Loucy (cell line): ENCODE data around the gene UBAC2.

Source experiments
- H2AFZ ChIP-seq: fragments of 200-600 bp; sonication (generic); 2 replicates; pipeline ENCODE4 v1.6.0; 2016; ENCODE audit warnings: antibody characterized with exemption, mild to moderate bottlenecking, low read length, moderate library complexity
- H3F3A ChIP-seq: fragments of 200-600 bp; 2 replicates; pipeline ENCODE4 v1.6.0; 2016; ENCODE audit warnings: antibody characterized with exemption, low read depth, mild to moderate bottlenecking
- H3K27me3 ChIP-seq: fragments of 200-600 bp; sonication (generic); 2 replicates; pipeline ENCODE4 v1.6.1; 2014; ENCODE audit warnings: low read length, mild to moderate bottlenecking; ENCODE audit not compliant: insufficient read depth, poor library complexity, severe bottlenecking
- H3K36me3 ChIP-seq: fragments of 200-600 bp; sonication (generic); 2 replicates; pipeline ENCODE4 v1.6.1; 2016; ENCODE audit warnings: low read length; ENCODE audit not compliant: insufficient read depth
- H3K4me1 ChIP-seq: fragments of 200-600 bp; sonication (generic); 2 replicates; pipeline ENCODE4 v1.5.1; 2014; ENCODE audit warnings: low read length, mild to moderate bottlenecking; ENCODE audit not compliant: insufficient read depth, poor library complexity, severe bottlenecking
- H3K4me2 ChIP-seq: fragments of 200-600 bp; sonication (generic); 2 replicates; pipeline ENCODE4 v1.6.0; 2014; ENCODE audit warnings: antibody characterized with exemption, low read length, low read depth, mild to moderate bottlenecking; ENCODE audit not compliant: poor library complexity, severe bottlenecking
- H3K4me3 ChIP-seq: fragments of 200-600 bp; sonication (generic); 2 replicates; pipeline ENCODE4 v1.5.1; 2014; ENCODE audit warnings: low read length, mild to moderate bottlenecking, mixed read lengths; ENCODE audit not compliant: poor library complexity, severe bottlenecking
- H3K79me2 ChIP-seq: fragments of 200-600 bp; sonication (generic); 2 replicates; pipeline ENCODE4 v1.6.1; 2014; ENCODE audit warnings: low read length; ENCODE audit not compliant: insufficient read depth
- H3K9ac ChIP-seq: fragments of 200-600 bp; sonication (generic); 2 replicates; pipeline ENCODE4 v1.6.0; 2014; ENCODE audit warnings: mild to moderate bottlenecking, low read depth, low read length, moderate library complexity; ENCODE audit not compliant: poor library complexity, severe bottlenecking
- H3K9me2 ChIP-seq: fragments of 200-600 bp; sonication (generic); replicated peaks from 2 replicates; pipeline ENCODE4 v1.6.1; 2016; ENCODE audit warnings: low read depth, low read length, mixed read lengths
- H3K9me3 ChIP-seq: fragments of 200-600 bp; sonication (generic); 2 replicates; pipeline ENCODE4 v1.6.1; 2014; ENCODE audit warnings: mild to moderate bottlenecking, antibody characterized with exemption, low read length, low read depth; ENCODE audit not compliant: insufficient read depth
- H4K20me1 ChIP-seq: fragments of 200-600 bp; sonication (generic); 2 replicates; pipeline ENCODE4 v1.6.0; 2014; ENCODE audit warnings: antibody characterized with exemption, low read length, mild to moderate bottlenecking; ENCODE audit not compliant: insufficient read depth, poor library complexity, severe bottlenecking
- EZH2phosphoT487 ChIP-seq: fragments of 200-600 bp; IDR thresholded peaks from 2 replicates; pipeline ENCODE4 v1.6.1; 2018; ENCODE audit warnings: antibody characterized with exemption, mild to moderate bottlenecking, moderate library complexity, borderline replicate concordance
- TF ChIP-seq, protein P1 (sequence below): fragments of 200-600 bp; sonication (generic); conservative IDR thresholded peaks from 2 replicates; pipeline ENCODE4 v1.5.1; 2014; ENCODE audit warnings: mild to moderate bottlenecking, antibody characterized with exemption, low read length

UBAC2 gene

DNA sequence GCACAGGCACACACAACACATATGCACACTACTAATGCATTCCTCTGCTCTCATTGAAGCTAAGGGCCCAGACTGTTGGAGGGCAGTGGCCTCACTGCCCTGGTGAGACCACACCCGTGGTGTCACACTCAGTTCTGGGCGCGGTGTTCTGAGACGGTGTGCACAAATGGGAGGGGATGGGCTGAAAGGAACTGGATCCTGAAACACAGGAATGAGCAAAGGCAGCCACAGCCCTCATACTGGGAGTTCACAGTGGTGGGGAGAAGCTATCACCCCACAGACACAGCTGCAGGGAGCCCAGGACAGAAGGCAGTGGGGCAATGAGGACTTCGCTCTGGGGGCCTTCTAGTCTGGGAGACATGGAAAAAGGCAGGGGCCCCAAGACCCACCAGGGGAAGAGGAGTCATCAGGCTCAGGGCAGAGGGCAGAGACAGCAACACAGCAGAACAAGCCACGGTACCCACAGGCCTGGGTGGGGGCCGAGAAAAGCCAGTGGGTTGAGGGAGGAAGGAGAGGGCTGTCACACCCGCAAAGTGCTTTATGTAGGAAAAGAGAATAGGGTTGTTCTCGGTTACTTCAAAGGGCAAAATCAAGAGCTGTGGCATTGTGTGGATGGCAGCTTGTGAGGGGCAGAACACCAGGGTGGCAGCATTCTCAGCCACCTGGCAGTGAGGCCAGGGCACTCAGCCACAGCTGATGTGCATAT, 181.9 kb downstream of the UBAC2 start:
- Histone ChIP-seq H3K4me2 (no peak overlapping the region), H4K20me1 (no peaks in the 10 kb centered on the region), H3F3A (no peaks in the 10 kb centered on the region), H3K4me3 (no peak overlapping the region), H3K4me1 (peaks cover 5% of the 10 kb centered on the region), H3K9me2 (no peaks in the 10 kb centered on the region), H2AFZ (no peak overlapping the region), H3K27me3 (no peaks in the 10 kb centered on the region), H3K36me3 (peaks cover 30% of the 10 kb centered on the region; the same call in 1 of the 2 replicates), H3K9me3 (no peaks in the 10 kb centered on the region), H3K79me2 (no peaks in the 10 kb centered on the region), H3K9ac (no peak overlapping the region)
- TF ChIP-seq EZH2phosphoT487, result no peak
- TF ChIP-seq, protein P1, sequence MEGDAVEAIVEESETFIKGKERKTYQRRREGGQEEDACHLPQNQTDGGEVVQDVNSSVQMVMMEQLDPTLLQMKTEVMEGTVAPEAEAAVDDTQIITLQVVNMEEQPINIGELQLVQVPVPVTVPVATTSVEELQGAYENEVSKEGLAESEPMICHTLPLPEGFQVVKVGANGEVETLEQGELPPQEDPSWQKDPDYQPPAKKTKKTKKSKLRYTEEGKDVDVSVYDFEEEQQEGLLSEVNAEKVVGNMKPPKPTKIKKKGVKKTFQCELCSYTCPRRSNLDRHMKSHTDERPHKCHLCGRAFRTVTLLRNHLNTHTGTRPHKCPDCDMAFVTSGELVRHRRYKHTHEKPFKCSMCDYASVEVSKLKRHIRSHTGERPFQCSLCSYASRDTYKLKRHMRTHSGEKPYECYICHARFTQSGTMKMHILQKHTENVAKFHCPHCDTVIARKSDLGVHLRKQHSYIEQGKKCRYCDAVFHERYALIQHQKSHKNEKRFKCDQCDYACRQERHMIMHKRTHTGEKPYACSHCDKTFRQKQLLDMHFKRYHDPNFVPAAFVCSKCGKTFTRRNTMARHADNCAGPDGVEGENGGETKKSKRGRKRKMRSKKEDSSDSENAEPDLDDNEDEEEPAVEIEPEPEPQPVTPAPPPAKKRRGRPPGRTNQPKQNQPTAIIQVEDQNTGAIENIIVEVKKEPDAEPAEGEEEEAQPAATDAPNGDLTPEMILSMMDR, result no peak

DNA sequence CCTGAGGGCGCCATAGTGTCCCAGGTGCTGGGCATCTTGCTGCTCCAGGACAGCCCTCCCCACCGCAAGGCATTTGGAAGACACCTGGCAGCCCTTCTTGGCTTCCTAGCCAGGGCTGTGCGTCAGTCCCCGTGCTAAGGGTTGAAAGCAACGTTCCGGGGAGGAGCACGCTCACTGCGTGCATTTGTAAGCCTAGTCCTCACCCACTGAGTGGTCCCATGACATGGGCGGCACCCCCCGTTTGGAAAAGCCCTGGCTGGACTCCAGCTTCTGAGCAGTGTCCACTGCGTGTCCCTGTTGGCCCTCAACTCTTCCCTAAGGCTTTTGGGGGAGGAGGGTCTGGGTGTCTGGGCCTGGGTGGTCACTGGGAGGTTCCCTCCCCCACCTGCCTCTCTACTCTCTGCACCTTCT, 182.9 kb downstream of the UBAC2 start:
- no peak for TF ChIP-seq EZH2phosphoT487
- TF ChIP-seq, protein P1, result no peak
- H3K9me2 ChIP-seq, result no peaks in the 10 kb centered on the region
- H3K4me1 ChIP-seq, result peaks cover 5% of the 10 kb centered on the region
- no peak overlapping the region for H3K9ac ChIP-seq
- no peaks in the 10 kb centered on the region for H3K27me3 ChIP-seq
- no peak overlapping the region for H2AFZ ChIP-seq
- H3K9me3 ChIP-seq, result no peaks in the 10 kb centered on the region
- no peaks in the 10 kb centered on the region for H3F3A ChIP-seq
- no peak overlapping the region for H3K4me2 ChIP-seq
- H3K4me3 ChIP-seq, result no peak overlapping the region
- no peaks in the 10 kb centered on the region for H3K79me2 ChIP-seq
- H4K20me1 ChIP-seq, result no peaks in the 10 kb centered on the region
- H3K36me3 ChIP-seq, result peaks cover 26% of the 10 kb centered on the region; the same call in 1 of the 2 replicates

DNA sequence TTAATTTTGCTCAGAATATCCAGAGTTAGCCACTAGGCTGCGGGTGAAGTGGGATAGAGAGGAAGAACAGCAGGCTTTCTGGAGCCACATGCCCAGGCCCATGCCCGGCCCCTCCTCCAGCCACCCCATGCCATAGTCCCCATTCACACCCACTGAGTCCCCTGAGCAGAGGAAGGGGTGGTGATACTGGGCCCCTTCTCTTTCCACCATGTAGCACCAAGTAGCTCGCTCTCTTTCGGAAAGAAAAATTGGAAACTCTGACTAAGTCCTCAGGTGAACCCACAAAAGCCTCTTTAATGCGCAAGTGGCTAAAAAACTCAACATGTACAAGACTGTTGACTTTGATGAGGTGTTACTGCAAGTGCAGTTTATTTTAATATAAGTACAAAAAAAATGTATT, 183.3 kb downstream of the UBAC2 start:
- Histone ChIP-seq H3K36me3 (peaks cover 22% of the 10 kb centered on the region; the same call in 1 of the 2 replicates), H3K4me1 (peaks cover 5% of the 10 kb centered on the region), H3K9ac (no peak overlapping the region), H3K4me3 (no peak overlapping the region), H3K27me3 (no peaks in the 10 kb centered on the region), H3K9me3 (no peaks in the 10 kb centered on the region), H4K20me1 (no peaks in the 10 kb centered on the region), H3K9me2 (no peaks in the 10 kb centered on the region), H3K4me2 (no peak overlapping the region), H2AFZ (no peak overlapping the region), H3K79me2 (no peaks in the 10 kb centered on the region), H3F3A (no peaks in the 10 kb centered on the region)
- TF ChIP-seq, protein P1, result no peak
- TF ChIP-seq EZH2phosphoT487, result no peak
